GM19463 (cell line): ENCODE data around the gene WSB1.
"Not testable (repeated sequence)": the region's sequence is repeated elsewhere in the genome, so short reads cannot be mapped to it uniquely, and the experiment has no call there.

Source experiments
- ATAC-seq: cut with Tn5 transposase; IDR thresholded peaks from one replicate; pipeline ENCODE4 v1.9.1; 2021; ENCODE audit warnings: mild to moderate bottlenecking, moderate library complexity; ENCODE audit not compliant: unreplicated experiment

The WSB1 gene

GRCh38 chr17:27276653-27277156 lies 17.2 kb upstream of the WSB1 start:
- ATAC-seq, result no peak

DNA sequence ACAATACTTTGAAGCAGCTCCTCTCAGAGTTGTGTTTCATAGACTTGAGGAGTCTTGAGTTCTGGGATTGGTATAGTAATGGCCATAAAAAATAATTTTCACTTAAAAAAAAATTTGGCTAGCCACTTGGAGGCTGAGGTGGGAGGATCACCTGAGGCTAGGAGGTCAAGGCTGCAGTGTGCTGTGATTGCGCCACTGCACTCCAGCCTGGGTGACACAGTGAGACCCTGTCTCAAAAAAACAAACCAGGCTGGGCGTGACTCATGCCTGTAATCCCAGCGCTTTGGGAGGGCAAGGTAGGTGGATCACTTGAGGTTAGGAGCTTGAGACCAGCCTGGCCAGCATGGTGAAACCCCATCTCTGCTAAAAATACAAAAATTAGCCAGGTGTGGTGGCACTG lies 14.8 kb upstream of the WSB1 start:
- ATAC-seq, result not testable (repeated sequence)

GRCh38 chr17:27280527-27280926 lies 13.4 kb upstream of the WSB1 start:
- no peak for ATAC-seq

- ATAC-seq, result no peak
These were observed 12.5 kb upstream of the WSB1 start for GRCh38 chr17:27281438-27281837.

DNA sequence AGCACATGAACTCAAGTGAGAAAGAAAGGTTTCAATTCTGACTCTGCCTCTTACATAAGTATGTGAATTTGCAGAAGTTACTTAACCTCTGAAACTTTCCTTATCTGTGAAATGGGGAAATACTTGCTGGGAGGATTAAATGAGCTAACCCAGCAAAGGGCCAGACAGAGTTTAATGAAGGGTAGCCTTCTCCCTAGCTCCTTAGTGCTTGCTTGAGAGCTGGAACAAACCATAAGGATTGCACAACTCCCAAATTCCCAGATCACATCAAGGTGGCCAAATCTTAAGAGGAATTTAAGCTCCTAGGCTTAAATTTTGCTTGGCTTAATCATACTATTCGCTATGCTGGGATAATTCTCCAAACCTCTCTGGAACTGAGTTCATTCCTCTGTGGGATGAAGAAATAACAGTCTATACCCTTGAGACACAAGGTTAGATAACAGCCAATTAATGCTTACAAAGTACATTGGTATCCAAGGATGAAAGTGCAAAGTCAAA lies 11.8 kb upstream of the WSB1 start:
- peak; percentile 73 for ATAC-seq

GRCh38 chr17:27283060-27283459 lies 10.9 kb upstream of the WSB1 start:
- ATAC-seq, result no peak

GRCh38 chr17:27283751-27284150 lies 10.2 kb upstream of the WSB1 start:
- ATAC-seq, result no peak

GRCh38 chr17:27284811-27285415 lies 9.0 kb upstream of the WSB1 start:
- no peak for ATAC-seq

DNA sequence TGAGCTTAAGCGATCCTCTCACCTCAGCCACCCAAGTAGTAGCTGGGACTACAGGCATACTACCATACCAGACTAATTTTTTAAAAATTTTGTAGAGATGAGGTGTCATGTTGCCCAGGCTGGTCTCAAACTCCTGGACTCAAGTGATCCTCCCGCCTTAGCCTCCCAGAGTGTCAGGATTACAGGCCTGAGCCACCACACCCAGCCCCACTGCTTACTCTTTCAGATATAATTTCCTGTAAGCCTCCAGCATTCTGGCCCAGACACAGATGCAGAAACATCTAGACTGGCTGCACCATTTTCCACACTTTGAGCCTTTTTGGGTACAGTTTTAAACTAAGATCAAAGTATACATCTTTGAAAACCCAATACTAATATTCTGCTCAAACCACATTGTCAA lies 8.4 kb upstream of the WSB1 start:
- ATAC-seq, result no peak

- ATAC-seq, result no peak
These were observed 5.7 kb upstream of the WSB1 start for GRCh38 chr17:27288183-27288582.

GRCh38 chr17:27289856-27290255 lies 4.1 kb upstream of the WSB1 start:
- ATAC-seq, result no peak

GRCh38 chr17:27290916-27291598 lies 2.9 kb upstream of the WSB1 start:
- no peak for ATAC-seq

GRCh38 chr17:27293359-27293897 lies 486 bp upstream of the WSB1 start:
- no peak for ATAC-seq

- peak; percentile 52 for ATAC-seq
These were observed 1.0 kb downstream of the WSB1 start for GRCh38 chr17:27294689-27295630.

- no peak for ATAC-seq
These were observed 2.0 kb downstream of the WSB1 start for GRCh38 chr17:27295945-27296344.

GRCh38 chr17:27296428-27296979 lies 2.6 kb downstream of the WSB1 start:
- ATAC-seq, result no peak

DNA sequence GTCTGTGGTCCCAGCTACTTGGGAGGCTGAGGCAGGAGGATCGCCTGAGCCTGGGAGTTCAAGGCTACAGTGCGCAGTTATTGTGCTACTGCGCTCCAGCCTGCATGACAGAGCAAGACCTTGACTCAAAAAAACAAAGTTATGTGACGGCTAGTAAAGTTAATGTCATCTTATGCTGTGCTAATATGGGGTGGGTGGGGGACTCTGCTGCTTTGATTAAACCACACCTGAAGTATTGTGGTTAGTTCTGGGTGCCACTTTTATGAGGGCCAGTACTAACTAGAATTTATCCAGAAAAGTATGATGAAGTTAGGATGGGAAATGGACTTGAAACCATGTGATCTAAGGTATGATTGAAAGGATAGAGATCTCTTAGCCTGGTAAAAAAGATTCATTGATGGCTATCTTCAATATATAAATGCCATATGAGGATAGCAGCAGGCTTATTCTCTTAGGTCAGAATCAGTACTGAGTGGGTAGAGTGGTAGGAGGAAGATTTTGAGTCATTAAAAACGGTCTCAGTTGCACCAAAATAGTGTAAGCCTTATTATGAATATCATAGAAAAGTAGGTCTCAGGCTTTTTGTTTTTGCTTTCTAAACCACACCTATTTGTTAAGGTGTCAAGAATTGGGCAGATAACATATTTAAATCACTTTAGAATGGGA lies 5.6 kb downstream of the WSB1 start:
- no peak for ATAC-seq

DNA sequence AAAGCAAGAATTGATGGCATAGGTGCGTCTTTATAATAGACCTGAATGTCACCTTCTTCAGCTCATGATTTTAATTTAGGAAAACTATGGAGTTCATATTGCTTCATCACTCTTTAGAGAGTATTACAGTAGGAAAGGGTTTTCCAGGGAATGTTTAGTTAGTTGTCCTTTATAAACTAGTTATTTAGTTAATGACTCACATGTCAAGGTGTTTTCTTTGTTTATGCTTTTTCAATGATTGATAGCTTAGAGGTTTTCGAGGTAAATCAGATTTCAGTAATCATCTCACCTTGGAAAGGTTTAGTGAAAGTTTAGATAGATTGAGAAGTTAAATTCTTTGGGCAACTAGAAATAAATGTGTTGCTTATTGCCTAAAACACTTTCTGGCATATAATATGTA lies 9.8 kb downstream of the WSB1 start:
- no peak for ATAC-seq

DNA sequence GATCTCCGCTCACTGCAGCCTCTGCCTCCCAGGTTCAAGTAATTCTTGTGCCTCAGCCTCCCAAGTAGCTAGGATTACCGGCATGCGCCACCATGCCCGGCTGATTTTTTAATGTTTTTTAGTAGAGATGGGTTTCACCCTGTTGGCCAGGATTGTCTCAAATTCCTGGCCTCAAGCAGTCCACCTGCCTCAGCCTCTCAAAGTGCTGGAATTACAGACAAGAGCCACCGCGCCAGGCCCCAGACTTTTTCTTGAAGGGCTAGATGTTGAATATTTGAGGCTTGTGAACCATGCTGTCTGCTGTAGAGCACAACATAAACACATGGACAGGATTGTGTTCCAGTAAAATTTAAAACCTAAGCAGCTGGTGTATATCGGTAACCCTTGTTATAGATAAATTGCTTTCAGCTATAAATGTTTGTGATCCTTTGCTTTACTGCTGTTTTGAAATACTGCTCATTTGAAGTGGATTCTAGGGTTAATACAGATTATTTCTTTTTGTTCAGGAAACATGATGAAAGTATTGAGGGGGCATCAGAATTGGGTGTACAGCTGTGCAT lies 12.4 kb downstream of the WSB1 start:
- no peak for ATAC-seq

DNA sequence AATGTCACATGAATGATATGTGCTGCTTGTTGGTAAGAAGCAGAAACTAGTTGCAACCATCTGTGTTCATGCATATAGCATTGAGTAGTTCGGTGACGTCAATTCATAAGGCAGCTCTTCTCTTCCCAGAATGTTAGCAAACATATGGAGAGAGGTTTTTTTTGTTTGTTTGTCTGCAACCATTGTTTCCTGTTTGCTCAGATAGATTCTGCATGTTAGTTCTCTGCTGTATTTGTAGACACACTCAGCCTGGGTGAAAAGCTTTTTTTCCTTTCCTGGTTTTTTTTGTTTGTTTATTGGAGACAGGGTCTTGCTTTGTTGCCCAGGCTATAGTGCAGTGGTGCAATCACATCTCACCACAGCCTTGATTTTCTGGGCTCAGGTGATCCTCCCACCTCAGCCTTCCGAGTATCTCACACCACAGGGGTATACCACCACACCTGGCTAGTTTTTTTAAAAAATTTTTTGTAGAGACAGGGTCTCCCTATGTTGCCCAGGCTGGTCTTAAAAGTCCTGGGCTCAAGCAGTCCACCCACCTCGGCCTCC lies 16.7 kb downstream of the WSB1 start:
- no peak for ATAC-seq
